SK-N-SH (cell line): ENCODE results near the gene ELANE. TPM values are rescaled to one million over a fixed set of nuclear protein-coding genes. Genes with fewer than 3 reads are reported as not detected.

ENCODE experiments used
- CTCF ChIA-PET: fragments of 300-600, 350-600 bp; formaldehyde crosslinking; extraction: SDS; loops from one replicate; lab custom pipeline; 2021; lab: Yijun Ruan, JAX
- POLR2A ChIA-PET: fragments of 350-600 bp; sonication (Branson Sonifier 250); formaldehyde crosslinking; extraction: SDS; loops from one replicate; lab custom pipeline; 2020; ENCODE audit warnings: antibody characterized with exemption, inconsistent platforms; lab: Yijun Ruan, JAX
- DNase-seq: peaks from one replicate; pipeline ENCODE4 v3.0.0; 2012
- H2AFZ ChIP-seq: fragments of 200-600 bp; sonication (generic); 2 replicates; pipeline ENCODE4 v1.8.1; 2016; ENCODE audit warnings: antibody characterized with exemption, mild to moderate bottlenecking, low read depth
- H3F3A ChIP-seq: fragments of 200-600 bp; sonication (generic); replicated peaks from 2 replicates; pipeline ENCODE3; 2016; ENCODE audit warnings: antibody characterized with exemption, mild to moderate bottlenecking; ENCODE audit not compliant: insufficient read depth
- H3K27ac ChIP-seq, 2 experiments: fragments of 200-500 bp in 1 of 2; fragments of 200-600 bp in 1 of 2; sonication (Bioruptor generic) in 1 of 2; sonication (generic), shearing (Covaris generic) in 1 of 2; 2 replicates each; pipeline versions ENCODE4 v1.5.1 to v1.6.1; 2014 to 2016; ENCODE audit warnings: low read depth in 2 of 2, inconsistent platforms in 1 of 2, low read length in 1 of 2, mild to moderate bottlenecking in 1 of 2, mixed read lengths in 1 of 2
- H3K27me3 ChIP-seq: fragments of 200-600 bp; sonication (generic), shearing (Covaris generic); 2 replicates; pipeline ENCODE4 v1.6.1; 2016; ENCODE audit warnings: mixed run types; ENCODE audit not compliant: insufficient read depth
- H3K36me3 ChIP-seq, 2 experiments: fragments of 200-500 bp in 1 of 2; fragments of 200-600 bp in 1 of 2; sonication (Bioruptor generic) in 1 of 2; sonication (generic) in 1 of 2; replicated peaks in 1 of 2; 2 replicates each; pipeline versions ENCODE3 to v1.5.1; 2014 to 2016; ENCODE audit warnings: low read length in 1 of 2, mild to moderate bottlenecking in 1 of 2; ENCODE audit not compliant: insufficient read depth in 2 of 2, control insufficient read depth in 1 of 2
- H3K4me1 ChIP-seq, 2 experiments: fragments of 200-500 bp in 1 of 2; fragments of 200-600 bp in 1 of 2; sonication (Bioruptor generic) in 1 of 2; sonication (generic), shearing (Covaris generic) in 1 of 2; 2 replicates each; pipeline versions ENCODE4 v1.5.1 to v1.6.1; 2014 to 2016; ENCODE audit warnings: low read depth in 1 of 2, low read length in 1 of 2, mixed run types in 1 of 2; ENCODE audit not compliant: insufficient read depth in 2 of 2, control insufficient read depth in 1 of 2
- H3K4me2 ChIP-seq: fragments of 200-600 bp; sonication (generic), shearing (Covaris generic); 2 replicates; pipeline ENCODE4 v1.6.1; 2017; ENCODE audit warnings: mixed run types
- H3K4me3 ChIP-seq, 2 experiments: fragments of 200-500 bp in 1 of 2; fragments of 200-600 bp in 1 of 2; sonication (Bioruptor generic) in 1 of 2; sonication (generic), shearing (Covaris generic) in 1 of 2; 2 replicates each; pipeline versions ENCODE4 v1.5.1 to v1.8.1; 2014 to 2016; ENCODE audit warnings: low read depth in 2 of 2, inconsistent platforms in 1 of 2, low read length in 1 of 2, mild to moderate bottlenecking in 1 of 2, mixed read lengths in 1 of 2, moderate library complexity in 1 of 2
- H3K79me2 ChIP-seq: fragments of 200-600 bp; sonication (generic); 2 replicates; pipeline ENCODE4 v1.8.1; 2017; ENCODE audit warnings: mild to moderate bottlenecking; ENCODE audit not compliant: insufficient read depth
- H3K9ac ChIP-seq: fragments of 200-600 bp; sonication (generic); 2 replicates; pipeline ENCODE4 v1.6.1; 2017; ENCODE audit warnings: mixed run types
- H3K9me2 ChIP-seq: fragments of 200-600 bp; sonication (generic); 2 replicates; pipeline ENCODE4 v1.6.1; 2017; ENCODE audit warnings: mixed run types
- H3K9me3 ChIP-seq: fragments of 200-600 bp; sonication (generic); 2 replicates; pipeline ENCODE4 v1.6.1; 2017; ENCODE audit warnings: mixed run types, mild to moderate bottlenecking, moderate library complexity
- H4K20me1 ChIP-seq: fragments of 200-600 bp; sonication (generic); 2 replicates; pipeline ENCODE4 v1.6.1; 2017; ENCODE audit warnings: mild to moderate bottlenecking, mixed run types; ENCODE audit not compliant: insufficient read depth
- ELF1 ChIP-seq: IDR thresholded peaks from 2 replicates; pipeline ENCODE4 v1.4.0; 2012
- FOSL2 ChIP-seq: IDR thresholded peaks from 2 replicates; pipeline ENCODE4 v1.4.0; 2012; ENCODE audit warnings: low read depth, mild to moderate bottlenecking, moderate library complexity, borderline replicate concordance
- GABPA ChIP-seq: IDR thresholded peaks from 2 replicates; pipeline ENCODE4 v1.4.0; 2012; ENCODE audit warnings: low read depth, mild to moderate bottlenecking
- GATA2 ChIP-seq: sonication (generic); formaldehyde crosslinking; IDR thresholded peaks from 2 replicates; pipeline ENCODE4 v1.5.0; 2020; ENCODE audit warnings: mild to moderate bottlenecking, missing genetic modification reagents
- JUND ChIP-seq: IDR thresholded peaks from 2 replicates; pipeline ENCODE4 v1.4.0; 2012
- MXI1 ChIP-seq: IDR thresholded peaks from 2 replicates; pipeline ENCODE4 v1.6.1; 2012; ENCODE audit warnings: mild to moderate bottlenecking, low read depth, low read length, improper control_type of control experiment
- NRF1 ChIP-seq: IDR thresholded peaks from 2 replicates; pipeline ENCODE4 v1.6.1; 2012; ENCODE audit warnings: low read depth, mild to moderate bottlenecking, low read length
- POLR2AphosphoS5 ChIP-seq: IDR thresholded peaks from 2 replicates; pipeline ENCODE4 v1.6.1; 2012; ENCODE audit warnings: low read depth, low read length
- RCOR1 ChIP-seq: fragments of 150-350 bp; IDR thresholded peaks from 2 replicates; pipeline ENCODE4 v1.6.1; 2017; ENCODE audit warnings: antibody characterized with exemption, low read length
- REST ChIP-seq: IDR thresholded peaks from 2 replicates; pipeline ENCODE4 v1.6.1; 2012; ENCODE audit warnings: mild to moderate bottlenecking, low read depth, low read length, moderate library complexity
- RFX5 ChIP-seq: IDR thresholded peaks from 2 replicates; pipeline ENCODE4 v1.6.1; 2012; ENCODE audit warnings: mild to moderate bottlenecking, improper control_type of control experiment, low read length
- RXRA ChIP-seq: IDR thresholded peaks from 2 replicates; pipeline ENCODE4 v1.4.0; 2012; ENCODE audit warnings: low read depth, mild to moderate bottlenecking, borderline replicate concordance
- SIN3A ChIP-seq: IDR thresholded peaks from 2 replicates; pipeline ENCODE4 v1.6.1; 2012; ENCODE audit warnings: low read depth, mild to moderate bottlenecking, low read length, moderate library complexity, borderline replicate concordance
- SMC3 ChIP-seq: IDR thresholded peaks from 2 replicates; pipeline ENCODE4 v1.6.1; 2012; ENCODE audit warnings: low read depth, low read length, improper control_type of control experiment
- TAF1 ChIP-seq: IDR thresholded peaks from 2 replicates; pipeline ENCODE4 v1.6.1; 2012; ENCODE audit warnings: low read depth, mild to moderate bottlenecking, low read length, moderate library complexity, borderline replicate concordance
- TCF12 ChIP-seq: IDR thresholded peaks from 2 replicates; pipeline ENCODE4 v1.4.0; 2012
- TEAD4 ChIP-seq: IDR thresholded peaks from 2 replicates; pipeline ENCODE4 v1.4.0; 2012; ENCODE audit warnings: mild to moderate bottlenecking, borderline replicate concordance; ENCODE audit not compliant: insufficient read depth
- USF1 ChIP-seq: IDR thresholded peaks from 2 replicates; pipeline ENCODE4 v1.4.0; 2012; ENCODE audit warnings: low read depth, borderline replicate concordance
- YY1 ChIP-seq: IDR thresholded peaks from 2 replicates; pipeline ENCODE4 v1.4.0; 2012; ENCODE audit warnings: low read depth, mild to moderate bottlenecking
- WGBS: methylation state at CpG from one replicate; pipeline ENCODE4 v1.1.6; 2017; ENCODE audit warnings: low lambda C conversion rate; 5-methylcytosine and 5-hydroxymethylcytosine counted together
- polyA plus RNA-seq, 3 experiments: library from polyadenylated mRNA; depleted of rRNA; stranded (reverse); fragments of >200 nt; gene quantifications; 2 replicates each; pipeline ENCODE4 v1.2.3, GENCODE V29; 2012
- TF ChIP-seq, protein P1 (sequence below): fragments of 150-350 bp; IDR thresholded peaks from 2 replicates; pipeline ENCODE4 v1.6.1; 2017; ENCODE audit warnings: antibody characterized with exemption, low read length, low read depth, borderline replicate concordance
- TF ChIP-seq, protein P2 (sequence below): fragments of 150-350 bp; IDR thresholded peaks from 2 replicates; pipeline ENCODE4 v1.6.1; 2016; ENCODE audit warnings: mild to moderate bottlenecking, low read depth, low read length

The ELANE gene
- polyA plus RNA-seq, 1 of the 3 experiments (the other 2 are of a cell fraction): not detected

DNA sequence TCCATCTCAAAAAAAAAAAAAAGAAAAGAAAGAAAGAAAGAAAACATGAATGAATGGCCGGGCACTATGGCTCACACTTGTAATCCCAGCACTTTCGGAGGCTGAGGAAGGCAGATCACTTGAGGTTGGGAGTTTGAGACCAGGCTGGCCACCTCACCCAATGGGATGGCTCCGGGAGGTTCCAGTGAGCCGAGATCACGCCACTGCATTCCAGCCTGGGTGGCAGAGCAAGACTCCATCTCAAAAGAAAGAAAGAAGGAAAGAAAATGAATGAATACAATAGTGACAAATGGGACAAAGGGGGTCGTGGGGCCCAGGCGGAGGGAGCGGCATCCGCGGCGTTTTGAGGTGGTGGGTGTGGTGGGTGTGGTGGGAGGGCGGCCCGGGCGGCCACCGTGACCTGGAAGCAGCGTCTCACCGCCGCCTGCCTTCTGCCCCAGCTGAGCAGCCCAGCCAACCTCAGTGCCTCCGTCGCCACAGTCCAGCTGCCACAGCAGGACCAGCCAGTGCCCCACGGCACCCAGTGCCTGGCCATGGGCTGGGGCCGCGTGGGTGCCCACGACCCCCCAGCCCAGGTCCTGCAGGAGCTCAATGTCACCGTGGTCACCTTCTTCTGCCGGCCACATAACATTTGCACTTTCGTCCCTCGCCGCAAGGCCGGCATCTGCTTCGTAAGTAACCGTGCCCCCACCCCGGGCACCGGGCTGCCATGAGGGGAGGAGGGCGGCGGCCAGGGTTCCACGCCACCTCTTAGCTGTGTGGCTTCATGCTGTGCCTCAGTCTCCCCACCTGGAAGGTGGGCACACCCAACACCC is 6.2 kb upstream of the ELANE start:
- H3K9me3 ChIP-seq: no peaks in the 10 kb centered on the region
- TF ChIP-seq ELF1 (no peak), REST (no peak), FOSL2 (no peak), JUND (no peak), POLR2AphosphoS5 (no peak), MXI1 (no peak), TEAD4 (no peak), GATA2 (CRISPR knock-in tag) (no peak), GABPA (no peak), RFX5 (no peak), RXRA (no peak), TCF12 (no peak), SMC3 (no peak)
- TF ChIP-seq, all 33 proteins: peak for 0
- Histone ChIP-seq H3K4me2 (no peak overlapping the region), H4K20me1 (no peaks in the 10 kb centered on the region), H3K4me3 (peak overlapping the region in 1 of 2 experiments; percentile 19; a peak in 1 of 4 replicates), H3K79me2 (no peaks in the 10 kb centered on the region), H3K36me3 (no peaks in the 10 kb centered on the region), H3K9ac (no peak overlapping the region), H3K27ac (no peak overlapping the region), H3K4me1 (peaks cover 0 to 7% of the 10 kb centered on the region in 2 experiments; a peak in 1 of 4 replicates), H3K9me2 (no peaks in the 10 kb centered on the region), H3F3A (peaks cover 18% of the 10 kb centered on the region), H3K27me3 (peaks cover 73% of the 10 kb centered on the region), H2AFZ (no peak overlapping the region)
- ChIA-PET CTCF (interaction anchor here (0.6 to 1.7 kb wide), 4 partner anchors 10 to 107 kb away, joined by 3 to 8 read pairs (median 4); no protein-coding TSS in a partner anchor), POLR2A (no interaction called here)
- 9% methylated on average over 15 of the region's 37 CpGs for WGBS
- no peak for DNase-seq

DNA sequence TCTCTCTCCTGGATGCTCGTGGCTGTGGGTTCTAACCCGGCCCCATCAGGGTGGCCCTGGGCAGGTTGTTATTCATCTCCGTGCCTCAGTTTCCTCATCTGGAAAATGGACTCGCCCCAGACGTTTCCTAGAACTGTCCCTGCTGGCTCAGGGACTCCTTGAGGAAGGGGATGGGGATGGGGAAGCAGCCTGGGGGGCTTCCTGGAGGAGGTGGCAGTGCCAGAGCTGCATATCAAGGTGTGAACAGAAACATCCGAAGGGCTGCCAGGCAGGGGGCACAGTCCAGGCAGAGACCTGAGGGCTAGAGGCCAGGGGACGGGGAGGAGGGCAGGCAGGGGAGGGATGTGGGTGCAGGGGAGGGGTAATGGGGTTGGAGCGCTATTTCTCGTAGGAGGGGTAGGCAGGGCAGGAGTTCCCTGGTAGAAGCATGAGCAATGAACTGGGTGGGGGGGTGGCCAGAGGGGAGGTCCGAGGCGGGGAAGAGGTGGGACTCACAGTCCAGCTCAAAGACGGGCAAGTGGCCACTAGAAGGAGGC is 3.6 kb upstream of the ELANE start:
- POLR2A ChIA-PET: no interaction called here
- Histone ChIP-seq H3K27me3 (peaks cover 74% of the 10 kb centered on the region), H3K79me2 (no peaks in the 10 kb centered on the region), H2AFZ (no peak overlapping the region), H3K4me1 (peaks cover 0 to 8% of the 10 kb centered on the region in 2 experiments; a peak in 1 of 4 replicates), H3K9me3 (no peaks in the 10 kb centered on the region), H3K36me3 (no peaks in the 10 kb centered on the region), H4K20me1 (no peaks in the 10 kb centered on the region), H3F3A (peaks cover 18% of the 10 kb centered on the region), H3K4me3 (no peak overlapping the region), H3K9ac (no peak overlapping the region), H3K9me2 (no peaks in the 10 kb centered on the region), H3K27ac (no peak overlapping the region), H3K4me2 (no peak overlapping the region)
- 14% methylated on average over 7 of the region's 12 CpGs for WGBS
- DNase-seq: no peak
- CTCF ChIA-PET: interaction anchor here (0.9 to 1.5 kb wide), 4 partner anchors 8 to 134 kb away, joined by 3 to 5 read pairs (median 4); partner anchors contain the start of gene CFD
- TF ChIP-seq USF1 (no peak), YY1 (no peak), RCOR1 (no peak), TAF1 (no peak), NRF1 (no peak), POLR2AphosphoS5 (no peak), SIN3A (no peak), ELF1 (no peak)
- TF ChIP-seq, protein P1, sequence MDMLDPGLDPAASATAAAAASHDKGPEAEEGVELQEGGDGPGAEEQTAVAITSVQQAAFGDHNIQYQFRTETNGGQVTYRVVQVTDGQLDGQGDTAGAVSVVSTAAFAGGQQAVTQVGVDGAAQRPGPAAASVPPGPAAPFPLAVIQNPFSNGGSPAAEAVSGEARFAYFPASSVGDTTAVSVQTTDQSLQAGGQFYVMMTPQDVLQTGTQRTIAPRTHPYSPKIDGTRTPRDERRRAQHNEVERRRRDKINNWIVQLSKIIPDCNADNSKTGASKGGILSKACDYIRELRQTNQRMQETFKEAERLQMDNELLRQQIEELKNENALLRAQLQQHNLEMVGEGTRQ: no peak
- TF ChIP-seq, protein P2, sequence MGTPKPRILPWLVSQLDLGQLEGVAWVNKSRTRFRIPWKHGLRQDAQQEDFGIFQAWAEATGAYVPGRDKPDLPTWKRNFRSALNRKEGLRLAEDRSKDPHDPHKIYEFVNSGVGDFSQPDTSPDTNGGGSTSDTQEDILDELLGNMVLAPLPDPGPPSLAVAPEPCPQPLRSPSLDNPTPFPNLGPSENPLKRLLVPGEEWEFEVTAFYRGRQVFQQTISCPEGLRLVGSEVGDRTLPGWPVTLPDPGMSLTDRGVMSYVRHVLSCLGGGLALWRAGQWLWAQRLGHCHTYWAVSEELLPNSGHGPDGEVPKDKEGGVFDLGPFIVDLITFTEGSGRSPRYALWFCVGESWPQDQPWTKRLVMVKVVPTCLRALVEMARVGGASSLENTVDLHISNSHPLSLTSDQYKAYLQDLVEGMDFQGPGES: no peak
